RWPE1 (cell line): Measurements from ENCODE around the gene DMBT1.

Source experiments
- CTCF ChIA-PET: fragments of 350-600 bp; sonication (Branson Sonifier 250); formaldehyde crosslinking; extraction: SDS; loops from one replicate; lab custom pipeline; 2021; lab: Yijun Ruan, JAX
- POLR2A ChIA-PET: fragments of 400-600 bp; formaldehyde crosslinking; extraction: SDS; loops from one replicate; lab custom pipeline; 2020; ENCODE audit warnings: antibody characterized with exemption; ENCODE audit not compliant: low non-redundant PET; lab: Yijun Ruan, JAX
- DNase-seq: peaks from one replicate; pipeline ENCODE4 v3.0.0; 2012; ENCODE audit warnings: low spot score
- H3K27ac ChIP-seq: fragments of 450-650 bp; 2 replicates; pipeline ENCODE4 v1.5.1; 2017
- TF ChIP-seq, protein P1 (sequence below): fragments of 450-650 bp; conservative IDR thresholded peaks from 2 replicates; pipeline ENCODE4 v1.5.1; 2017; ENCODE audit warnings: low read depth, mild to moderate bottlenecking

Gene DMBT1

DNA sequence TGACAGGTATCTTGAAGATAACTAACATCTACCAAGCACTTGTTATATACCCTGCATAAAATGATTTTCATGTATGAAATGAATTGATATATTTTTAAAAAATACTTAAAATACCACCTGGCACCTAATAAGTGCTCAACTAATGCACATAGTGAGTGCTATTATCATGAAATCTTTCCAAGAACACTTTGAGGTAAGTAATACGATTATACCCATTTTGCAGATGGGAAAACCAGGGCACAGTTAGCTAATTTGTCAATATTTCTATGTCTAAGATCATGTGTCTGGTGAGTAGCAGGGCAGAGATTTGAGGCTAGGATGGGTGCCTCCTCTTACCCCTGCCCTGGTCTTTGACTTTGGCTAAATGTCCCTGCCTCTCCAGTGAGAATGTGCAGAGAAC lies 6.1 kb downstream of the DMBT1 start:
- POLR2A ChIA-PET = no interaction called here
- no peak overlapping the region for H3K27ac ChIP-seq
- DNase-seq = no peak
- TF ChIP-seq, protein P1, sequence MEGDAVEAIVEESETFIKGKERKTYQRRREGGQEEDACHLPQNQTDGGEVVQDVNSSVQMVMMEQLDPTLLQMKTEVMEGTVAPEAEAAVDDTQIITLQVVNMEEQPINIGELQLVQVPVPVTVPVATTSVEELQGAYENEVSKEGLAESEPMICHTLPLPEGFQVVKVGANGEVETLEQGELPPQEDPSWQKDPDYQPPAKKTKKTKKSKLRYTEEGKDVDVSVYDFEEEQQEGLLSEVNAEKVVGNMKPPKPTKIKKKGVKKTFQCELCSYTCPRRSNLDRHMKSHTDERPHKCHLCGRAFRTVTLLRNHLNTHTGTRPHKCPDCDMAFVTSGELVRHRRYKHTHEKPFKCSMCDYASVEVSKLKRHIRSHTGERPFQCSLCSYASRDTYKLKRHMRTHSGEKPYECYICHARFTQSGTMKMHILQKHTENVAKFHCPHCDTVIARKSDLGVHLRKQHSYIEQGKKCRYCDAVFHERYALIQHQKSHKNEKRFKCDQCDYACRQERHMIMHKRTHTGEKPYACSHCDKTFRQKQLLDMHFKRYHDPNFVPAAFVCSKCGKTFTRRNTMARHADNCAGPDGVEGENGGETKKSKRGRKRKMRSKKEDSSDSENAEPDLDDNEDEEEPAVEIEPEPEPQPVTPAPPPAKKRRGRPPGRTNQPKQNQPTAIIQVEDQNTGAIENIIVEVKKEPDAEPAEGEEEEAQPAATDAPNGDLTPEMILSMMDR = no peak
- CTCF ChIA-PET = interaction anchor here (0.6 to 1.9 kb wide), 6 partner anchors 10 to 268 kb away, joined by 3 to 26 read pairs (median 5); no protein-coding TSS in a partner anchor

DNA sequence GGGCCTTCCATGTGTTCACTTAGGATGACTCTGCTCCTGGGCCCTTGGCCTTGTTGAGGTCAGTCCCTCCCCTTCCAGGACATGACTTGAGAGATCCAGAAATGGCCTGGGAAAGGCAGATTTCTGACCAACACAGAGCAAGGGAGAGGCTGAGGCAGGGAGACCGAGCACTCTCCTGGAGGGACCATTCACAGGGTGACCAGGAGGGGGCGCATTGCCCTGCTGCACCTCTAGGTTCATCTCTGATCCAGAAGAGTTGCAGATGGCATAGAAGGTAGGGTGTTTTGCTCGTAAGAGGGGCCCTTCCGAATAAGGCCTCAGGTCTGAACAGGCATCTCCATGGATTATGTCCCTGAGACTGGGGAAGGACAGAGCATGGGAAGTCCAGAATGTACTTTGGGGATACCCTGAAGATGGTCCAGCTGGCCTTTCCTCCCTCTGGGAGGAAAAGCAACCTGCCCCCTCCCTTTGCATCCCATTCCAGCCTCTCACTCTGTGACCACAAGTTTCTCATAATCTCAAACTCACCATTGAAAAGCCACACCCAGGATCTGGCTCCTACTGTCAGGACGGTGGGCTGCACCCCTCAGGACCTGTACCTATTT lies 6.6 kb downstream of the DMBT1 start:
- no peak for DNase-seq
- H3K27ac ChIP-seq = no peak overlapping the region
- ChIA-PET CTCF (interaction anchor here (2.6 kb wide), 1 partner anchor 269 kb away, joined by 10 read pairs; no protein-coding TSS in a partner anchor), POLR2A (no interaction called here)
- TF ChIP-seq, protein P1 = no peak; the same call in 1 of the 2 replicates

DNA sequence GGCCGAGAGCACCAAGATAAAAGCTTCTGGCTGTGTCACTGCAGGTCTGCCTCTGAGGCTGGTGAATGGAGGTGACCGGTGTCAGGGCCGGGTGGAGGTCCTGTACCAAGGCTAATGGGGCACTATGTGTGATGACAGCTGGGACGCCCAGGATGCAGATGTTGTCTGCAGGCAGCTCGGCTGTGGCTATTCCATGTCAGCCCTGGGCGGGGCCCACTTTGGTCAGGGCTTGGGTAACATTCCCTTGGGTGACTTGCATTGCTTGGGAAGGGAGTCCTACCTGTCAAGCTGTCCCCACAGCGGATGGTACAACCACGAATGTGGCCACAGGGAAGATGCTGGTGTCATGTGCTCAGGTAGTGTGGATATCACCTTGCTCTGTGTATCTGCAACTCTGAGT lies 8.0 kb downstream of the DMBT1 start:
- no peak overlapping the region for H3K27ac ChIP-seq
- DNase-seq = no peak
- CTCF ChIA-PET = interaction anchor here (0.6 to 2.6 kb wide), 5 partner anchors 76 to 1366 kb away, joined by 3 to 10 read pairs (median 3); no protein-coding TSS in a partner anchor
- TF ChIP-seq, protein P1 = no peak
- POLR2A ChIA-PET = no interaction called here

DNA sequence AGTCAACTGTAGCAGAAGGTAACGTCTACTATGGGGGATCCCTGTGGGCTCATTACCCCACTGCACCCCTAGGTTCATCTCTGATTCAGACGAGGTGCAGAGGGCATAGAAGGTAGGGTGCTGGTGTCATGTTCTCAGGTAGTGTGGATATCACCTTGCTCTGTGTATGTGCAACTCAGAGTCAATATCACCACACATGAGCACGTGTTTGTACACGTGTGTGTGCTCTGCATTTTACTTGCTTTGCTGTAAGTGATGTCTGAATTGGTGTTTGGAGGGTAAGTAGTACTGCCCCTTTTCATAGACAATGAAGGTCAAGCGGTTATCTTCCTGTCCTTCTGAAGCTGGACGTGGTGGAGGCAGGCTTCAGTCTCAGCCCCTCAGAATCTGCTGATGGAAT lies 10.4 kb downstream of the DMBT1 start:
- POLR2A ChIA-PET = no interaction called here

DNA sequence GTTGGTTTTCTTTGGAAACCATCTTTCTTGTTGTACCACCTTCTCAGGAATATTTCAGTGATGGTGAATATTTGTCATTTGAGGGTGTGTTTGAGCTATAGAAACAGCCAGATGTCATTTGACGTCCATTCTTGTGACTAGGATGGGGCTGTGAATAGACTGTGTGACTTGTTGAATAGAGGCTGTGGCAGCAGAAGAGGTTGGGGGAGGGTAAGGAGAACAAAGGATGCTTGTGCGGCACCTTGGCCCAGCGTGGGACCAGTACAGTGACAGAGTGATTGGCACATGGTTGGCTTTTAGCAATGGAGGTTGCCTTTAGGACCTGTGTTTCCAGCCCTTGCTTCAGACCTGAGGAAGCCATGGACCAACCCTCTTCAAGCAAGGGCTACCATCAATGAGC lies 11.3 kb downstream of the DMBT1 start:
- no peak for DNase-seq
- CTCF ChIA-PET = interaction anchor here (0.6 kb wide), 1 partner anchor 376 kb away, joined by 3 read pairs; no protein-coding TSS in a partner anchor

More for the DNA sequence above, 10.4 kb downstream of the DMBT1 start:
- TF ChIP-seq, protein P1 = no peak
- no peak for DNase-seq
- no peak overlapping the region for H3K27ac ChIP-seq
- CTCF ChIA-PET = interaction anchor here (0.6 kb wide), 1 partner anchor 78 kb away, joined by 3 read pairs; no protein-coding TSS in a partner anchor

DNA sequence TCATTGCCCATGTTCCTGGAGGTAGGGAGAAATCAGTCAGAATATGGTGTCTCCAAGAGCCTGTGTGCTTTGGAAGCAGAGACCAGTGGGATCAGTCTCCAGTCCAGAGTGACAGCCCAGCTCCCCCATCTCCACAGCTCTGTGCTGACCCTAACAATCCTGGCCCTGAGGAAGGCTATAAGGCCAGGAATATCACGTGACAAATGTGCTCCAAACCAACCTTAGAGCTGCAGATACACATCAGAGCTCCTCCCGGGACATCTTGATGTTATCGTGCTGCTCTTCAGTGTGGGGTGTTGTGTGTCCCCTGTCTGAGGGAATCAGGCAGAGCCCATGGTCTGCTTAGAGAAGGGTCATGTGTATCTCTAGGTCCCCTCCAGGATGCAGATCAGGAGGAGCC lies 15.2 kb downstream of the DMBT1 start:
- H3K27ac ChIP-seq = no peak overlapping the region
- POLR2A ChIA-PET = no interaction called here
- CTCF ChIA-PET = no interaction called here
- no peak for DNase-seq
- TF ChIP-seq, protein P1 = no peak

More for the DNA sequence above, 11.3 kb downstream of the DMBT1 start:
- H3K27ac ChIP-seq = no peak overlapping the region
- TF ChIP-seq, protein P1 = no peak
- POLR2A ChIA-PET = no interaction called here
